NK-92 (cell line): ENCODE results near the gene IRGQ.
"Not testable (repeated sequence)": the region's sequence is repeated elsewhere in the genome, so short reads cannot be mapped to it uniquely, and the experiment has no call there.

Source experiments
- DNase-seq: peaks from one replicate; lab custom pipeline; 2025; ENCODE audit not compliant: unreplicated experiment; lab: John Stamatoyannopoulos, UW

The IRGQ gene

DNA sequence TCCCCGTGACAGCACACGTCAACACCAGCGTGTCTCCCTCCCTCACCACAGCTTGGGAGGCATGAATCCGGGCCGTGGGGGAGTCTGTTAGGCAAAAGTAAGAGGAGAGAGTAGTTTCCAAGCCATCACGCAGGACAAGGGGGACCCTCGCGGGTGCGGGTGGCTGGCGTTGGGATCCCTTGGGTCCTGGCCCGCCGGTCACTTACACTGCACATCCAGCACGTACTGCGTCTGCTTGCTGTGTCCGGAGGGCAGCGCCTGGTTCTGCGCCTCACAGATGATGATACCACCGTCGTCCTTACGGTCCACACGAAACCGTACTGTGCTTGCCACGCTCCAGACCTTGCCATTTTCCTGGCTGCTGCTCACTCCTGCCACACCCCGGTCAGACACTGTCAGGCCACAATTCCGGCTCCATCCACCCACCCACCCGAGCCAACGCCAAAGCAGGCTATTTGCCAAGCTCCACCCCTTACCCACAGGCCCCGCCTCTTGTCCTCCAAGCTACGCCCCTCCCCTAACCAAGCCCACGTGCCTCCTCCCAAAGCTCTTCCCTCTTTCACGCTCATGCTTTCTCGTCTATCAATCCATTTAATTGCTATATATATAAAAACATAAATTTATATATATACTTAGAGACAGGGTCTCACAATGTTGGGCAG lies 30.1 kb upstream of the IRGQ start:
- no peak for DNase-seq

DNA sequence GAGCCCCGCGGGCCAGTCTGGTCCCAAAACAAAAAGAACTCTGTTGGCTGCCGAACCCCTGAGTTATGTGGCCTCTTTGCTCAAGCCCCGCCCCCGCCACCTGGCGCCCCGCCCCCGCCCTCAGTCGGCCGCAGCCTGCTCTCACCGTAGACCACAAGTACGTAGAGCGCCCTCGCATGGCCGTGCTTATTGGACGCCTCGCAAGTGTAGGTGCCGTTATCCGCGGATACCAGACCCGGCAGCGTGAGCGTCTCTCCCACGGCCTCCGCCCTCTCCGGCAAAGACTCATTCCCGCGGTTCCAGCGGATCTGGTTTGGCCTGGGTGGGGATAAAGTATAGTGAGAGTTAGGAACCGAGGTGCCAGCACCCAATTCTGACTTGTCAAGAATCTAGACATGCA lies 29.0 kb upstream of the IRGQ start:
- no peak for DNase-seq

DNA sequence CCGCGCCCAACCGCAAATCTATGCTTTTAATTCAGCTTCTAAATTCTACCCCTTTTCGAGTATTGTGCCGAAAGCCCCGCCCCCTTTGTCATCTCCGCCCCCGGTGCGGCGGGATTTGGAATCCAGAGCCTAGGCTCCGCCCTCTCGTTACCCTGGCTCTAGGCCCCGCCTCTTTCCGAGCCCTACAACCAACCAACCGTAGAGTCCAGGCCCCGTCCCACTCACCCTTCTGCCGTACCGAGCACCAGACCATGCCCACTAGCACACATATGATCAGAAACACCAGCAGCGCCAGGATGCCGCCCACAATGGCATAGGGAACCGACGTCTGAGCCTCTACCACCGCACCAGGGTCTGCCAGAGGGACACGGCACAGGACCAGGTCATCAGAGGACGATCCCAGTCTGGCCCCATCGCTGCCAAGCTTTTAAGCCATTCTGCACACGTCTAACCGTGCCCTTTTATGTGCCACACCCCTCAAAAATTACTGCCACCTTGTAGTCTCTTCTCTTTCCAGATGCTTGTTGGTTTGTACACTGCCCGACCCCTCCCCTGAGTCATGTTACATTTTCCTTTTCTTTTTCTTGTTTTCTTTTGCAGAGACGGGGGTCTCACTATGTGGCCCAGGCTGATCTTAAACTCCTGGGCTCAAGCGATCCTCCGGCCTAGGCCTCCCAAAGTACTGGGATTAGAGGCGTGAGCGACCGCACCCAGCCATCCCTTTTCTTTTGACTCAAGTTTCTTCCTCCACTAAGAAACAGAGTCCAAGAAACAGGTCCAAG lies 28.1 kb upstream of the IRGQ start:
- no peak for DNase-seq

DNA sequence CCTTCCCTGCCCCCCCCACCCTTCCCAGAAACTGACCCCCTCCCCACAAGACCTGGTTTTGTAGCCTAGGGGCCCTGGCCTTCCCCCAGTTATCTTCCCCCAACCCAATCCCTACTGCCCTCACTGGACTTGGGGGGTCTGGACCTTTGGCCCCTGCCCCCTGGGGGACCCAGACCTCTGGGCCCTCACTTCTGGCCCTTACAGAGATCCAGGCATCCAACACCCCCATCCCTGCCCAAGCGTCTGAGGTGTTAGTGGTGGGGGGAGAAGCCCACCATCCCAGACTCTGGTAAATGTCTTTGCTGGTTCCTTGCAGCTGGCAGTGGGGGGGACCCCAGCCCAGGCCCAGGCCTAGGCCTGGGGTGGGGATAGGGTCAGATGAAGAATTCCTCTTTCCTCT lies 27.0 kb upstream of the IRGQ start:
- no peak for DNase-seq

DNA sequence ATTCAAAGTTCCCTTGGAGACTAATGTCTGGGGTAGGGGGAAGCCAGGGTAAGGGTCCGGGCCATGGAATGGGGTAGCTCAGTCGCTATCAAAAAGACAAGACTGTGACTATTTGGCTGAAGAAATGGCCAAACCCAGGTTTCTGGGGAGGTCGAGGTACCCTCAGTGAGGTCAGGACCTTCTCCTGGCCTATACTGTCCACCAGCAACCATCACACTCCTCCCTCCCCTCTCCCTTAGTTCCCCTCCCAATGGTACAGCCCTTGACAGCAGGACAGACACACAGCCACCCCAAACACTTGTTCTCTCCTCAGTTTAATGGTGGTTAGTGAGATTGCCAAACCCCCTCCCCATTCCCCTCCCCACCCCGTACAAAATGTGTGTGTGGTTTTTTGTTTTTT lies 26.1 kb upstream of the IRGQ start:
- DNase-seq, result no peak

- DNase-seq, result no peak
These were observed 24.4 kb upstream of the IRGQ start for GRCh38 chr19:43620061-43621001.

DNA sequence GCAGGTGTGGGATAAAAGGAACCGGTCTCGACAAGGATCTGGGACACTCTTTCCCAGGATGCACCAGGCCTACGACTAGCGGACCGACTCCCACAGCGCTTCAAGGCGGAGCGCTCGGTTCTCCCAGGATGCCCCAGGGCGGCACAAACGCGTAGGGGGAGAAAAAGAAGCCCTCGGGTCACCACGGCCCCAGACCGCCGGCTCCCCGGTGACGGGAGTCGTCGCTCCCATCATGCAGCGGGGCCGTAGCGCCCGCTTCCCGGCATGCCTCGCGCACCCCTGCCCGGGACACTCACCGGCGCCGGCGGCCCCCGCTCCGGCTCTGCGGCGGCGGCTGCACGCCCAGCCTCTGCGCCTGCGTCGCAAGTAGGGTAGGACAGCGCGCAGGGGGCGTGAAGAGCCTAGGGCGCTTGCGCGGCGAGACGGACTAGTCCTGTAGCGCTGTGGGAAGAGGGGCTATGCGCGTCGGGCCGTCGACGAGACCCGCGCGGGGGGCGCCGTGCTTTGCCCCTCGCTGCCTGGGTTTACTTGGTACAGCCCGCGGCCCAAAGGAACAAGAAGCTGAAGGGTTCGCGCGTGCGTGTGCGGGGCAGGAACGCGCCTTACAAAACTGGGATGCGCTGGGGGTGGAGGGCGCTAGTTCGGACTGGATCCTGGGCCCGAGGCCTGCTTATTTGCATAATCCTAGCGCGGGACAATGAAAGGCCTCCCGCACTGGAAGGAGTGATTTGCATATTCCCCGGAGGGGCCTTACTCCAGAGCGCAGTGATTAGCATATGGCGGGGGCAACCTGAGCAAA lies 23.5 kb upstream of the IRGQ start, which contains the start of gene ZNF428:
TSS of gene ZNF428 (minus strand) at position 368 of the 799 bp plus-strand sequence. CDS start 5,325 bp downstream, outside the sequence.
- DNase-seq, result no peak

DNA sequence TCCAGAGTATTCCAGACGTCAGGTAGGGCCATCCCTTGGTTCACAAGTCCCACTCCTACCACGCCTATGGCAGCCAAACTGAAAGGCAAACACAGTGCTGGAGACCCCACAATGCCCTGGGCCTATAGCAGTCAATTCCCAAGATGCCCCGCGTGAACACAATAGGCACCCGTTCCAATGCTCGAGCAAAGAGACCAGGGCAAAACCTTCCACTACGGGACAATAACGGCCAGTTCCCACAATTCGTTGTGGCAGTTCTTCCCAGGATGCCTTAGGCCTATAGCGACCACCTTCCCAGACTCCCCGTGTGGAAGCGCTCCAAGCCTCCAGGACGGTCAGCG lies 23.0 kb upstream of the IRGQ start:
- no peak for DNase-seq

DNA sequence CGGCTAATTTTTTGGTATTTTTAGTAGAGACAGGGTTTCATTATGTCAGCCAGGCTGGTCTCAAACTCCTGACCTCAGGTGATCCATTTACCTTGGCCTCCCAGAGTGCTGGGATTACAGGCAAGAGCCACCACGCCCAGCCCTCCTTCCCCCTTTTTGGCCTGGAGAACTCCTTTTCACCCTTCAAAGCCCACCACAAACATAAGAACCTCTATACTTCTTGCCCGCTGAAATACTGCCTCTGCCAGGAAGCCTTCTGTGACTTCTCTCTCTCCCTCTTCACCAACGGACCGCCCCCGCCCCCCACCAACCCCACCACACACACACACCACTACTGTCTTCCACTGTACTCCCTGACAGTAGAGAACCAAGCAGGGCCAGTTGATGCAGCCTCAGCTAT lies 21.0 kb upstream of the IRGQ start:
- DNase-seq, result no peak

DNA sequence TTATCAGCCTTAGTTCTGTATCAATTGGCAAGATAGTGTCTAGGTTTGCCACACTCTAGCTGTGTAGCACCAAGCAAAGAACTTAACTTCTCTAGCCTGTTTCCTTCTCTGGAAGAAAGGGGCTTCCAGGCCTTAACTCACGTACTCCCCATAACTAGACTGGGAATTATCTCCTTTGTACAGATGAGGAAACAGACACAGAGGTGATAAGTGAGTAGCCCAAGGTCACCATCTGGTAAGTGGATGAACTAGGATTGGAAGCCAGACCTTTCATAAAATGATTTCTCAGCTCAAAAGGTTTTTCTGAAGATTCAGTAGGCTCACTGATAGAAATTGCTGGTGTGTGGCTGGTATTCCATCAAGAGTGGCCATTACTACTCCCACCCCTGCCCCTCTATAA lies 20.4 kb upstream of the IRGQ start:
- no peak for DNase-seq

- DNase-seq, result no peak
These were observed 16.4 kb upstream of the IRGQ start for GRCh38 chr19:43612374-43612773.

GRCh38 chr19:43611788-43612187 lies 15.9 kb upstream of the IRGQ start, which contains the start of gene SRRM5:
Gene SRRM5 (plus strand): TSS chr19:43612088. CDS start chr19:43612122, 34 bp downstream.
- DNase-seq, result no peak

- DNase-seq, result no peak
These were observed 14.6 kb upstream of the IRGQ start for GRCh38 chr19:43610493-43610892.

GRCh38 chr19:43609872-43610271 lies 13.9 kb upstream of the IRGQ start:
- DNase-seq, result no peak

GRCh38 chr19:43607238-43608205 lies 11.6 kb upstream of the IRGQ start:
- no peak for DNase-seq

GRCh38 chr19:43606569-43607229 lies 10.8 kb upstream of the IRGQ start:
- no peak for DNase-seq

GRCh38 chr19:43605875-43606568 lies 10.1 kb upstream of the IRGQ start:
- DNase-seq, result no peak

DNA sequence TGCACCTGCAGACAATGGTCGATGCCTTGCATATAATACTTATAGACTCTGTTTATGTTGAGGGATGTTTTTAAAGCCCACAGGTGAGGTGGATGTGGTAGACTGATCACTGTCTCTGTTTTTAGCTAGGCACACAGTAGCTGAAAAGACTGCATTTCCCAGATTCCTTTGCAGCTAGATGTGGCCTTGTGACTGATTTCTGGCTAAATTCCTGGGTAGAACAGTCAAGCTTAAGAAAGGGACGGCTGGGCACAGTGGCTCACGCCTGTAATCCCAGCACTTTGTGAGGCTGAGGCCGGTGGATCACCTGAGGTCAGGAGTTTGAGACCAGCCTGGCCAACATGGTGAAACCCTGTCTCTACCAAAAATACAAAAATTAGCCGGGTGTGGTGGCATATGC lies 4.4 kb upstream of the IRGQ start:
- DNase-seq, result not testable (repeated sequence)
